A549 (cell line): ENCODE measurements around the gene TPRN. TPM values are rescaled to one million over a fixed set of nuclear protein-coding genes. Genes with fewer than 3 reads are reported as not detected.
A peak's percentile ranks its signal among the peaks of the same experiment; 100 is the strongest.

Experiments
- ATAC-seq, 2 experiments: fragments of 200-7000 bp in 1 of 2; fragments of >200 bp in 1 of 2; cut with Nextera tagmentation in 1 of 2; cut with Tn5 transposase in 1 of 2; 3 replicates each; pipeline versions ENCODE4 v1.8.0 to v1.9.1; 2018 to 2020; ENCODE audit warnings: mild to moderate bottlenecking in 1 of 2, moderate library complexity in 1 of 2
- CTCF ChIA-PET: fragments of 300-600 bp; sonication (Branson Sonifier 250); formaldehyde crosslinking; extraction: SDS; loops from one replicate; lab custom pipeline; 2021; ENCODE audit warnings: antibody characterized with exemption, inconsistent platforms; lab: Yijun Ruan, JAX
- POLR2A ChIA-PET: fragments of 350-600 bp; formaldehyde crosslinking; extraction: SDS; loops from one replicate; lab custom pipeline; 2021; ENCODE audit warnings: antibody characterized with exemption, inconsistent platforms; lab: Yijun Ruan, JAX
- DNase-seq, 2 experiments: peaks; one replicate each; pipeline versions ENCODE4 v3.0.0 to v3.0.0-alpha.2; 2011 to 2016; ENCODE audit warnings: low read depth in 1 of 2, low spot score in 1 of 2
- FAIRE-seq: peaks from 2 replicates; lab custom pipeline; 2011; peaks lifted over from hg19 to GRCh38; lab: Jason Lieb, UNC
- H3K27ac ChIP-seq, 2 experiments: fragments of >200 bp; sonication (Bioruptor Twin); formaldehyde crosslinking; 3 replicates each; pipeline ENCODE4 v1.5.1; 2016 to 2017
- H3K4me1 ChIP-seq: fragments of >200 bp; sonication (Bioruptor Twin); formaldehyde crosslinking; 3 replicates; pipeline ENCODE4 v1.6.1; 2016
- H3K4me2 ChIP-seq: fragments of >200 bp; sonication (Bioruptor Twin); formaldehyde crosslinking; 3 replicates; pipeline ENCODE4 v1.6.1; 2016
- H3K4me3 ChIP-seq: fragments of >200 bp; sonication (Bioruptor Twin); formaldehyde crosslinking; 3 replicates; pipeline ENCODE4 v1.5.1; 2016
- H3K9me3 ChIP-seq: fragments of >200 bp; sonication (Bioruptor Twin); formaldehyde crosslinking; 3 replicates; pipeline ENCODE4 v1.6.1; 2016
- CBX2 ChIP-seq: fragments of 200-600 bp; sonication (generic); IDR thresholded peaks from 2 replicates; pipeline ENCODE4 v1.6.1; 2016; ENCODE audit warnings: low read depth, mild to moderate bottlenecking, borderline replicate concordance
- CEBPB ChIP-seq, 2 experiments: fragments of >200 bp in 1 of 2; sonication (Bioruptor Twin) in 1 of 2; formaldehyde crosslinking in 1 of 2; IDR thresholded peaks; 2 replicates each; pipeline ENCODE4 v1.6.1; 2012 to 2016
- CHD2 ChIP-seq: fragments of 150-350 bp; IDR thresholded peaks from 2 replicates; pipeline ENCODE4 v1.6.1; 2014; ENCODE audit warnings: low read length; ENCODE audit not compliant: partially characterized antibody
- CHD4 ChIP-seq: fragments of 200-600 bp; sonication (generic); IDR thresholded peaks from 2 replicates; pipeline ENCODE4 v1.6.1; 2016; ENCODE audit warnings: antibody characterized with exemption, mild to moderate bottlenecking, borderline replicate concordance
- EP300 ChIP-seq, 2 experiments: fragments of >200 bp; sonication (Bioruptor Twin); formaldehyde crosslinking; IDR thresholded peaks; 2 replicates in 1 of 2; 3 replicates in 1 of 2; pipeline ENCODE4 v1.6.1; 2016 to 2017
- ESRRA ChIP-seq: fragments of 150-350 bp; IDR thresholded peaks from 2 replicates; pipeline ENCODE4 v1.6.1; 2014; ENCODE audit warnings: mild to moderate bottlenecking, low read length, borderline replicate concordance
- FOXS1 ChIP-seq: fragments of 250-450 bp; sonication (Bioruptor Pico); IDR thresholded peaks from 2 replicates; pipeline ENCODE4 v1.5.0; 2020; ENCODE audit warnings: mild to moderate bottlenecking, moderate library complexity
- HEYL ChIP-seq: fragments of 250-450 bp; sonication (Bioruptor Pico); IDR thresholded peaks from 2 replicates; pipeline ENCODE4 v1.8.0; 2021; ENCODE audit warnings: mild to moderate bottlenecking, moderate library complexity
- HMGXB4 ChIP-seq: fragments of 250-450 bp; sonication (Bioruptor Pico); IDR thresholded peaks from 2 replicates; pipeline ENCODE4 v1.5.0; 2021; ENCODE audit warnings: mild to moderate bottlenecking, moderate library complexity, borderline replicate concordance
- HOXB13 ChIP-seq: fragments of 250-450 bp; sonication (Bioruptor Pico); IDR thresholded peaks from 2 replicates; pipeline ENCODE4 v1.5.0; 2020; ENCODE audit warnings: low read depth, mild to moderate bottlenecking, moderate library complexity
- HOXB5 ChIP-seq: fragments of 250-450 bp; sonication (Bioruptor Pico); IDR thresholded peaks from 2 replicates; pipeline ENCODE4 v1.5.0; 2020; ENCODE audit warnings: mild to moderate bottlenecking, moderate library complexity
- JUN ChIP-seq, 2 experiments: fragments of >200 bp; sonication (Bioruptor Twin); formaldehyde crosslinking; IDR thresholded peaks; 2 replicates in 1 of 2; 3 replicates in 1 of 2; pipeline ENCODE4 v1.6.1; 2016 to 2017
- KDM5A ChIP-seq: fragments of 200-600 bp; sonication (generic); IDR thresholded peaks from 2 replicates; pipeline ENCODE4 v1.6.1; 2016; ENCODE audit warnings: antibody characterized with exemption, mild to moderate bottlenecking
- MAX ChIP-seq: IDR thresholded peaks from 2 replicates; pipeline ENCODE4 v1.6.1; 2012
- NR3C1 ChIP-seq: fragments of >200 bp; sonication (Bioruptor Twin); formaldehyde crosslinking; IDR thresholded peaks from 3 replicates; pipeline ENCODE4 v1.6.1; 2017
- PBX3 ChIP-seq: IDR thresholded peaks from 2 replicates; pipeline ENCODE4 v1.6.1; 2012
- POLR2AphosphoS2 ChIP-seq: conservative IDR thresholded peaks from 2 replicates; pipeline ENCODE4 v1.6.1; 2012; ENCODE audit warnings: low read length, improper control_type of control experiment, inconsistent platforms
- RCOR1 ChIP-seq: fragments of 150-350 bp; IDR thresholded peaks from 2 replicates; pipeline ENCODE4 v1.6.1; 2014; ENCODE audit warnings: antibody characterized with exemption, low read length, low read depth
- RFX5 ChIP-seq: fragments of 450-650 bp; IDR thresholded peaks from 2 replicates; pipeline ENCODE4 v1.7.1; 2014; ENCODE audit warnings: antibody characterized with exemption, mild to moderate bottlenecking, moderate library complexity
- SMC3 ChIP-seq: fragments of >200 bp; sonication (Bioruptor Twin); formaldehyde crosslinking; IDR thresholded peaks from 3 replicates; pipeline ENCODE4 v1.6.1; 2018; ENCODE audit warnings: inconsistent platforms
- TFCP2L1 ChIP-seq: fragments of 250-450 bp; sonication (Bioruptor Pico); IDR thresholded peaks from 2 replicates; pipeline ENCODE4 v1.5.0; 2021; ENCODE audit warnings: mild to moderate bottlenecking
- ZC3H11A ChIP-seq: fragments of 450-650 bp; IDR thresholded peaks from 2 replicates; pipeline ENCODE4 v1.6.1; 2014; ENCODE audit warnings: antibody characterized with exemption, mild to moderate bottlenecking
- WGBS: methylation state at CpG from one replicate; pipeline ENCODE4 v1.1.6; 2017; ENCODE audit errors: missing lambda C conversion rate; 5-methylcytosine and 5-hydroxymethylcytosine counted together
- polyA plus RNA-seq, 4 experiments: library from polyadenylated mRNA; depleted of rRNA in 3 of 4; stranded (reverse); fragments of >200 nt; fragmentation: RNase III in 1 of 4; extraction: RNeasy Plus Mini Kit Qiagen cat#74134 plus additional on column Dnase treatment in 1 of 4; gene quantifications; 2 replicates in 3 of 4; 3 replicates in 1 of 4; pipeline ENCODE4 v1.2.3, GENCODE V29; 2011 to 2017
- TF ChIP-seq, protein P1 (sequence below): fragments of >200 bp; sonication (Bioruptor Twin); formaldehyde crosslinking; IDR thresholded peaks from 3 replicates; pipeline ENCODE4 v1.6.1; 2016

The TPRN gene
- polyA plus RNA-seq, 2 of the 4 experiments (the other 2 are of a cell fraction) = 2.1 to 6.5 TPM

GRCh38 chr9:137152844-137153405, 47.6 kb downstream of the TPRN start:
- 79% methylated on average over 7 of the region's 7 CpGs for WGBS
- peaks cover 25% of the 10 kb centered on the region; the same call in 1 of the 3 replicates for H3K4me1 ChIP-seq
- H3K4me2 ChIP-seq = no peak overlapping the region
- TF ChIP-seq ZC3H11A = no peak
- TF ChIP-seq CHD4 = no peak
- TF ChIP-seq CBX2 = no peak
- TF ChIP-seq NR3C1 = no peak
- no peak for TF ChIP-seq EP300 (IDR thresholded peaks at IDR 0.05)
- no peak for TF ChIP-seq POLR2AphosphoS2
- no peak for TF ChIP-seq PBX3
- no peak for TF ChIP-seq HOXB5 (CRISPR knock-in tag)
- no peak for TF ChIP-seq JUN (IDR thresholded peaks at IDR 0.05)
- TF ChIP-seq ESRRA = no peak
- TF ChIP-seq MAX = no peak
- TF ChIP-seq, protein P1, sequence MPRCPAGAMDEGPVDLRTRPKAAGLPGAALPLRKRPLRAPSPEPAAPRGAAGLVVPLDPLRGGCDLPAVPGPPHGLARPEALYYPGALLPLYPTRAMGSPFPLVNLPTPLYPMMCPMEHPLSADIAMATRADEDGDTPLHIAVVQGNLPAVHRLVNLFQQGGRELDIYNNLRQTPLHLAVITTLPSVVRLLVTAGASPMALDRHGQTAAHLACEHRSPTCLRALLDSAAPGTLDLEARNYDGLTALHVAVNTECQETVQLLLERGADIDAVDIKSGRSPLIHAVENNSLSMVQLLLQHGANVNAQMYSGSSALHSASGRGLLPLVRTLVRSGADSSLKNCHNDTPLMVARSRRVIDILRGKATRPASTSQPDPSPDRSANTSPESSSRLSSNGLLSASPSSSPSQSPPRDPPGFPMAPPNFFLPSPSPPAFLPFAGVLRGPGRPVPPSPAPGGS = no peak
- TF ChIP-seq FOXS1 (CRISPR knock-in tag) = no peak
- no peak for TF ChIP-seq KDM5A
- ChIA-PET POLR2A (no interaction called here), CTCF (interaction anchor here (1.3 kb wide), 1 partner anchor 16 kb away, joined by 4 read pairs; no protein-coding TSS in a partner anchor)
- ATAC-seq (no peak), DNase-seq (no peak), FAIRE-seq (no peak)
- no peaks in the 10 kb centered on the region for H3K9me3 ChIP-seq
- H3K4me3 ChIP-seq = no peak overlapping the region
- no peak overlapping the region for H3K27ac ChIP-seq

DNA sequence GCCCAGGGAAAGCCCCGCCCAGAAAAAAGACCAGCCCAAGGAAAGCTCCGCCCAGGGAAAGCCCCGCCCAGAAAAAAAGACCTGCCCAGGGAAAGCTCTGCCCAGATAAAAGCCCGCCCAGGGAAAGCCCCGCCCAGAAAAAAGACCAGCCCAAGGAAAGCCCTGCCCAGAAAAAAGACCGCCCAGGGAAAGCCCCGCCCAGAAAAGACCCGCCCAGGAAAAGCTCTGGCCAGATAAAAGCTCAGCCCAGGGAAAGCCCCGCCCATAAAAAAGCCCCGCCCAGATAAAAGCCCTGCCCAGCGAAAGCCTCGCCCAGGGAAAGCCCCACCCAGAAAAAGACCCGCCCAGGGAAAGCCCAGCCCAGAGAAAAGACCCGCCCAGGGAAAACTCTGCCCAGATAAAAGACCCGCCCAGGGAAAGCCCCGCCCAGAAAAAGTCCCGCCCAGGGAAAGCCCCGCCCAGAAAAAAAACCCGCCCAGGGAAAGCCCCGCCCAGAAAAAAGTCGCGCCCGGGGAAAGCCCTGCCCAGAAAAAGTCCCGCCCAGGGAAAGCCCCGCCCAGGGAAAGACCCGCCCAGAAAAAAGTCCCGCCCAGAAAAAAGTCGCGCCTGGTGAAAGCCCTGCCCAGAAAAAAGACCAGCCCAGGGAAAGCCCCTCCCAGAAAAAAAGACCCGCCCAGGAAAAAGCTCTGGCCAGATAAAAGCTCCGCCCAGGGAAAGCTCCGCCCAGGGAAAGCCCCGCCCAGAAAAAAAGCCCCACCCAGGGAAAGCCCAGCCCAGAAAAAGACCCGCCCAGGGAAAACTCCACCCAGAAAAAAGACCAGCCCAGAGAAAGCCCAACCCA, 49.7 kb downstream of the TPRN start:
- H3K4me1 ChIP-seq = peaks cover 21% of the 10 kb centered on the region; the same call in 1 of the 3 replicates
- peak overlapping the region in 1 of 2 experiments; percentile 55; a peak in 3 of 6 replicates for H3K27ac ChIP-seq
- no peaks in the 10 kb centered on the region for H3K9me3 ChIP-seq
- POLR2A ChIA-PET = interaction anchor here (0.6 to 2.8 kb wide), 15 partner anchors 13 to 950 kb away, joined by 3 to 25 read pairs (median 6); partner anchors contain the start of genes ANAPC2, CYSRT1, EXD3 and MAN1B1
- TF ChIP-seq PBX3 (no peak), POLR2AphosphoS2 (no peak), SMC3 (no peak)
- 1% methylated on average over 34 of the region's 34 CpGs for WGBS
- H3K4me3 ChIP-seq = no peak overlapping the region
- FAIRE-seq = no peak
- peak in 1 of 2 experiments; percentile 47; a peak in 3 of 6 replicates for ATAC-seq
- CTCF ChIA-PET = interaction anchor here (0.8 to 1.7 kb wide), 7 partner anchors 12 to 83 kb away, joined by 3 to 5 read pairs (median 4); partner anchors contain the start of gene LRRC26
- DNase-seq = peak; percentile 74 to 87
- H3K4me2 ChIP-seq = peak overlapping the region; percentile 45

DNA sequence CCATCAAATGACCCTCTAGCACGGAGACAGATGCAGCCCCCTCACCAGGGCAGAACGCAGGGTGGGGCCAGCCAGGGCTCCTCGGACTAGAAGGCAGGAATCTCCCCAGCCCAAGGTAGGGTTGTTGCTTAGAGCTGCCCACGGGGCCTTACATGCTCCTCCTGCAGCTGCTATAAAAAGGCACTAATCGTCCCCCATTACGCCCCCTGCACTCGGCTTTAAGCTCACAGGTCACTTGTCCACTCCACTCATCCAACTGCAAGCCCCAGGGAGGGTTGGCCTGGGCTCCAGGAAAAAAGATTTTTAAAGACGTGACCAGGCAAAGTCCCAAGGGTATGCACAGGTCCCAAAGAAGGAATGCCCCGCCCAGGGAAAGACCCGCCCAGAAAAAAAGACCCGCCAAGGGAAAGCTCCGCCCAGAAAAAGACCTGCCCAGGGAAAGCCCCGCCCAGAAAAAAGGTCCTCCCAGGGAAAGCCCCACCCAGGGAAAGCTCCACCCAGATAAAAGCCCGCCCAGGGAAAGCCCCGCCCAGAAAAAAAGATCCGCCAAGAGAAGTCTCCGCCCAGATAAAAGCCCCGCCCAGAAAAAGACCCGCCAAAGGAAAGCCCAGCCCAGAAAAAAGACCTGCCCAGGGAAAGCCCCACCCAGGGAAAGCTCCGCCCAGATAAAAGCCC, 50.5 kb downstream of the TPRN start:
- Histone ChIP-seq H3K4me2 (peak overlapping the region; percentile 45), H3K4me1 (peaks cover 24% of the 10 kb centered on the region; the same call in 1 of the 3 replicates), H3K4me3 (no peak overlapping the region), H3K9me3 (no peaks in the 10 kb centered on the region), H3K27ac (peak overlapping the region in 1 of 2 experiments; percentile 55; a peak in 3 of 6 replicates)
- CTCF ChIA-PET = interaction anchor here (0.8 to 1.7 kb wide), 6 partner anchors 10 to 82 kb away, joined by 3 to 6 read pairs (median 4); partner anchors contain the start of gene LRRC26
- ATAC-seq = peak in 1 of 2 experiments; percentile 5; a peak in 2 of 6 replicates
- POLR2A ChIA-PET = interaction anchor here (0.6 to 2.8 kb wide), 8 partner anchors 18 to 105 kb away, joined by 3 to 25 read pairs (median 10); partner anchors contain the start of genes ANAPC2, NELFB, SSNA1 and TPRN
- peak in 1 of 2 experiments; percentile 71 for DNase-seq
- no peak for FAIRE-seq
- WGBS = 21% methylated on average over 20 of the region's 20 CpGs
- no peak for TF ChIP-seq CHD2
- no peak for TF ChIP-seq CEBPB (IDR thresholded peaks at IDR 0.05)
- TF ChIP-seq HEYL (CRISPR knock-in tag) = no peak
- no peak for TF ChIP-seq RCOR1
- TF ChIP-seq TFCP2L1 (CRISPR knock-in tag) = no peak
- no peak for TF ChIP-seq RFX5
- no peak for TF ChIP-seq HOXB13 (CRISPR knock-in tag)
- TF ChIP-seq HMGXB4 (CRISPR knock-in tag) = no peak
- no peak for TF ChIP-seq PBX3
